22Rv1 (cell line): Measurements from ENCODE around the gene STK40.

ENCODE experiments used
- ZFX ChIP-seq: fragments of 450-650 bp; IDR thresholded peaks from 2 replicates; pipeline ENCODE4 v1.6.1; 2017; ENCODE audit warnings: antibody characterized with exemption, borderline replicate concordance
- TF ChIP-seq, protein P1 (sequence below): fragments of 450-650 bp; IDR thresholded peaks from 2 replicates; pipeline ENCODE4 v1.5.1; 2017; ENCODE audit warnings: mild to moderate bottlenecking

DNA sequence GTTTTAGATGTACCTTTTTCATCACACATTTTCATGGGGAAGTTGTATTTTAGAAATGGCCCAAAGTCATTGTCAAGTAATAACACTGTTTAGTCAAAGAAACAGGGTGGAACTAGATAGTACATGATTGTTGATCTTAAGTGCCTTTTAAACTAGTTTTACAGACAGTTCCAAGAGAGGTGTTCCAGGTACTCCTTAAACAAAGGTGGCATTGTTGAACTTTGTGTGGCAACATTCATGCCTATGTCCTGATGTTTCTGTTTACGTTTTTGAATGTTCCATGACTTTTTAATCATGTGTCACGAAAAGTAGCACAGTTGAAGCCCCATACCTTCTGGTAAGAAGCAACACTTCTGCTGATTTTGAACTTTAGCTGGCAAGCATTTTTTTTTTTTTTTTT lies 88.7 kb downstream of the STK40 start:
- TF ChIP-seq, protein P1, sequence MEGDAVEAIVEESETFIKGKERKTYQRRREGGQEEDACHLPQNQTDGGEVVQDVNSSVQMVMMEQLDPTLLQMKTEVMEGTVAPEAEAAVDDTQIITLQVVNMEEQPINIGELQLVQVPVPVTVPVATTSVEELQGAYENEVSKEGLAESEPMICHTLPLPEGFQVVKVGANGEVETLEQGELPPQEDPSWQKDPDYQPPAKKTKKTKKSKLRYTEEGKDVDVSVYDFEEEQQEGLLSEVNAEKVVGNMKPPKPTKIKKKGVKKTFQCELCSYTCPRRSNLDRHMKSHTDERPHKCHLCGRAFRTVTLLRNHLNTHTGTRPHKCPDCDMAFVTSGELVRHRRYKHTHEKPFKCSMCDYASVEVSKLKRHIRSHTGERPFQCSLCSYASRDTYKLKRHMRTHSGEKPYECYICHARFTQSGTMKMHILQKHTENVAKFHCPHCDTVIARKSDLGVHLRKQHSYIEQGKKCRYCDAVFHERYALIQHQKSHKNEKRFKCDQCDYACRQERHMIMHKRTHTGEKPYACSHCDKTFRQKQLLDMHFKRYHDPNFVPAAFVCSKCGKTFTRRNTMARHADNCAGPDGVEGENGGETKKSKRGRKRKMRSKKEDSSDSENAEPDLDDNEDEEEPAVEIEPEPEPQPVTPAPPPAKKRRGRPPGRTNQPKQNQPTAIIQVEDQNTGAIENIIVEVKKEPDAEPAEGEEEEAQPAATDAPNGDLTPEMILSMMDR: no peak
- TF ChIP-seq ZFX: no peak
